Measurements from ENCODE around the gene NKAPL. TPM values are rescaled to one million over a fixed set of nuclear protein-coding genes. Genes with fewer than 3 reads are reported as not detected.

NKAPL gene
- total and polyA plus RNA-seq, 2 of the 8 experiments (the other 6 are each of a cell fraction or from before 2014, with no cell fraction given): 0.08 TPM; not detected in 1

GRCh38 chr6:28280595-28281287, 21.6 kb downstream of the NKAPL start (continued):
- TF ChIP-seq SIN3A (conservative IDR thresholded peaks at IDR 0.05 in 1 of 2, IDR thresholded peaks at IDR 0.05 in 1 of 2; ENCODE audit: low read depth in 1 of 2, low read length in 2 of 2): no peak
- TF ChIP-seq BACH1 (IDR thresholded peaks at IDR 0.05; ENCODE audit: low read length): no peak
- TF ChIP-seq TCF12 (IDR thresholded peaks at IDR 0.05; ENCODE audit: low read depth, low read length): no peak
- no peak for TF ChIP-seq ATF2 (IDR thresholded peaks at IDR 0.05; ENCODE audit: low read length)
- TF ChIP-seq ZNF274 (IDR thresholded peaks at IDR 0.05; ENCODE audit: borderline replicate concordance, extremely low read depth, low read length): no peak
- no peak for TF ChIP-seq GABPA (IDR thresholded peaks at IDR 0.05; ENCODE audit: borderline replicate concordance, insufficient read depth, low read length)
- no peak for TF ChIP-seq PHF8 (conservative IDR thresholded peaks at IDR 0.05; ENCODE audit: low read depth, low read length)
- TF ChIP-seq CHD2 (IDR thresholded peaks at IDR 0.05; ENCODE audit: low read length): no peak
- TF ChIP-seq RFX5 (IDR thresholded peaks at IDR 0.05; ENCODE audit: borderline replicate concordance, low read depth, low read length): no peak

All from H1 (cell line).